Iris pigment epithelial cell (primary cell): ENCODE measurements around the gene KATNAL1.
"Not testable (repeated sequence)": the region's sequence is repeated elsewhere in the genome, so short reads cannot be mapped to it uniquely, and the experiment has no call there.

Source experiments
- DNase-seq: peaks from one replicate; pipeline ENCODE4 v3.0.0-alpha.2; 2011; ENCODE audit warnings: low read depth

KATNAL1 gene

GRCh38 chr13:30211745-30212144 lies 95.6 kb downstream of the KATNAL1 start:
- no peak for DNase-seq

GRCh38 chr13:30204564-30204963 lies 102.8 kb downstream of the KATNAL1 start:
- no peak for DNase-seq

GRCh38 chr13:30196025-30196424 lies 111.3 kb downstream of the KATNAL1 start:
- DNase-seq = peak; percentile 51

- no peak for DNase-seq
These were observed 112.4 kb downstream of the KATNAL1 start for GRCh38 chr13:30194906-30195305.

GRCh38 chr13:30193279-30194234 lies 113.8 kb downstream of the KATNAL1 start:
- DNase-seq = no peak

GRCh38 chr13:30192320-30193093 lies 114.8 kb downstream of the KATNAL1 start:
- DNase-seq = no peak

- DNase-seq = peak; percentile 36
These were observed 115.8 kb downstream of the KATNAL1 start for GRCh38 chr13:30191491-30192100.

- DNase-seq = no peak
These were observed 120.5 kb downstream of the KATNAL1 start for GRCh38 chr13:30186634-30187415.

- no peak for DNase-seq
These were observed 125.3 kb downstream of the KATNAL1 start for GRCh38 chr13:30181888-30182651.

GRCh38 chr13:30179597-30180276 lies 127.6 kb downstream of the KATNAL1 start:
- DNase-seq = no peak

GRCh38 chr13:30178976-30179375 lies 128.4 kb downstream of the KATNAL1 start:
- no peak for DNase-seq

GRCh38 chr13:30175166-30175565 lies 132.2 kb downstream of the KATNAL1 start:
- no peak for DNase-seq

- not testable (repeated sequence) for DNase-seq
These were observed 133.1 kb downstream of the KATNAL1 start for GRCh38 chr13:30174250-30174649.

GRCh38 chr13:30173303-30173610 lies 134.1 kb downstream of the KATNAL1 start:
- no peak for DNase-seq

- DNase-seq = no peak
These were observed 134.6 kb downstream of the KATNAL1 start for GRCh38 chr13:30172593-30173302.

GRCh38 chr13:30170569-30170968 lies 136.8 kb downstream of the KATNAL1 start:
- DNase-seq = no peak

GRCh38 chr13:30169442-30169841 lies 137.9 kb downstream of the KATNAL1 start:
- no peak for DNase-seq

GRCh38 chr13:30165796-30166195 lies 141.6 kb downstream of the KATNAL1 start:
- DNase-seq = peak; percentile 10

- no peak for DNase-seq
These were observed 142.3 kb downstream of the KATNAL1 start for GRCh38 chr13:30165071-30165470.

GRCh38 chr13:30164146-30164545 lies 143.2 kb downstream of the KATNAL1 start:
- DNase-seq = no peak
